K562 (cell line): Measurements from ENCODE around the gene IGSF21. TPM values are rescaled to one million over a fixed set of nuclear protein-coding genes. Genes with fewer than 3 reads are reported as not detected.

Experiments used
- ARID3A ChIP-seq: IDR thresholded peaks from 2 replicates; pipeline ENCODE4 v1.6.1; 2012; ENCODE audit warnings: low read depth, low read length, improper control_type of control experiment, borderline replicate concordance
- CBX1 ChIP-seq: sonication (generic); IDR thresholded peaks from 2 replicates; pipeline ENCODE4 v1.6.1; 2016; ENCODE audit warnings: antibody characterized with exemption, low read depth, mild to moderate bottlenecking
- FOXK2 ChIP-seq, 2 experiments: fragments of 450-650 bp; IDR thresholded peaks in 1 of 2; conservative IDR thresholded peaks in 1 of 2; 2 replicates each; pipeline ENCODE4 v1.6.1; 2016; ENCODE audit warnings: low read depth in 2 of 2, mild to moderate bottlenecking in 1 of 2
- MEIS2 ChIP-seq: fragments of 450-650 bp; IDR thresholded peaks from 2 replicates; pipeline ENCODE4 v1.6.1; 2014; ENCODE audit warnings: mild to moderate bottlenecking; ENCODE audit not compliant: partially characterized antibody
- PPARD ChIP-seq: fragments of 250-450 bp; sonication (Bioruptor Pico); IDR thresholded peaks from 2 replicates; pipeline ENCODE4 v1.8.0; 2022; ENCODE audit warnings: inconsistent platforms, mild to moderate bottlenecking, moderate library complexity
- PURB ChIP-seq: sonication (generic); formaldehyde crosslinking; IDR thresholded peaks from 2 replicates; pipeline ENCODE4 v1.9.0; 2021; ENCODE audit warnings: low read depth, mild to moderate bottlenecking, missing genetic modification reagents
- PYGO2 ChIP-seq: fragments of 450-650 bp; IDR thresholded peaks from 2 replicates; pipeline ENCODE4 v1.6.1; 2016; ENCODE audit warnings: mild to moderate bottlenecking, missing genetic modification characterization, moderate library complexity, missing compliant biosample characterization
- RUNX1 ChIP-seq: sonication (generic); IDR thresholded peaks from 2 replicates; pipeline ENCODE4 v1.6.1; 2016; ENCODE audit warnings: antibody characterized with exemption, low read depth
- SMARCC2 ChIP-seq: fragments of 450-650 bp; IDR thresholded peaks from 2 replicates; pipeline ENCODE4 v1.6.1; 2017; ENCODE audit warnings: antibody characterized with exemption, moderate library complexity, mild to moderate bottlenecking, low read depth
- ZBTB49 ChIP-seq: sonication (generic); formaldehyde crosslinking; IDR thresholded peaks from 2 replicates; pipeline ENCODE4 v1.8.0; 2022; ENCODE audit warnings: missing genetic modification reagents, mild to moderate bottlenecking, borderline replicate concordance
- ZNF318 ChIP-seq, 2 experiments: fragments of 450-650 bp; IDR thresholded peaks; 2 replicates each; pipeline ENCODE4 v1.6.1; 2016; ENCODE audit warnings: mild to moderate bottlenecking in 2 of 2, borderline replicate concordance in 1 of 2, low read depth in 1 of 2, moderate library complexity in 1 of 2
- polyA plus RNA-seq, 8 experiments: library from polyadenylated mRNA; depleted of rRNA in 4 of 8; stranded (reverse) in 5 of 8; unstranded in 3 of 8; fragments of >200 nt; fragmentation: Nextera tagmentation in 2 of 8; fragmentation: Illumina TruSeq in 1 of 8; extraction: Ambion mirVana in 2 of 8; extraction: Trizol in 1 of 8; gene quantifications; 2 replicates each; pipeline versions ENCODE4 v1.2.1 to v1.2.3, GENCODE V29; 2011 to 2014; ENCODE audit warnings: inconsistent platforms in 1 of 8, missing spikeins in 1 of 8
- total RNA-seq, 7 experiments: library from RNA; depleted of rRNA in 6 of 7; stranded (reverse); fragments of >200 nt in 6 of 7; fragmentation: Illumina TruSeq in 2 of 7; extraction: Trizol in 2 of 7; gene quantifications; 2 replicates each; pipeline versions ENCODE4 v1.2.1 to v1.2.3, GENCODE V29; 2011 to 2021; ENCODE audit warnings: low replicate concordance in 1 of 7

Gene IGSF21
- total and polyA plus RNA-seq, 9 of the 15 experiments (the other 6 are each of a cell fraction or from before 2014, with no cell fraction given) = not detected

GRCh38 chr1:18332576-18332975 lies 225.0 kb downstream of the IGSF21 start (continued):
- TF ChIP-seq ZNF318 (IDR thresholded peaks at IDR 0.05; ENCODE audit: borderline replicate concordance in 1 of 2, low read depth in 1 of 2) (no peak), PURB (no peak), MEIS2 (no peak), PPARD (no peak), SMARCC2 (no peak), PYGO2 (tag) (no peak), ARID3A (no peak), ZBTB49 (CRISPR knock-in tag) (no peak), RUNX1 (no peak), FOXK2 (conservative IDR thresholded peaks at IDR 0.05 in 1 of 2, IDR thresholded peaks at IDR 0.05 in 1 of 2; ENCODE audit: low read depth in 2 of 2) (no peak), CBX1 (no peak)
- TF ChIP-seq, all 486 proteins: peak for 0
